ENCODE measurements around the gene HCFC1.
A peak's percentile ranks its signal among the peaks of the same experiment; 100 is the strongest.

HCFC1 gene

DNA sequence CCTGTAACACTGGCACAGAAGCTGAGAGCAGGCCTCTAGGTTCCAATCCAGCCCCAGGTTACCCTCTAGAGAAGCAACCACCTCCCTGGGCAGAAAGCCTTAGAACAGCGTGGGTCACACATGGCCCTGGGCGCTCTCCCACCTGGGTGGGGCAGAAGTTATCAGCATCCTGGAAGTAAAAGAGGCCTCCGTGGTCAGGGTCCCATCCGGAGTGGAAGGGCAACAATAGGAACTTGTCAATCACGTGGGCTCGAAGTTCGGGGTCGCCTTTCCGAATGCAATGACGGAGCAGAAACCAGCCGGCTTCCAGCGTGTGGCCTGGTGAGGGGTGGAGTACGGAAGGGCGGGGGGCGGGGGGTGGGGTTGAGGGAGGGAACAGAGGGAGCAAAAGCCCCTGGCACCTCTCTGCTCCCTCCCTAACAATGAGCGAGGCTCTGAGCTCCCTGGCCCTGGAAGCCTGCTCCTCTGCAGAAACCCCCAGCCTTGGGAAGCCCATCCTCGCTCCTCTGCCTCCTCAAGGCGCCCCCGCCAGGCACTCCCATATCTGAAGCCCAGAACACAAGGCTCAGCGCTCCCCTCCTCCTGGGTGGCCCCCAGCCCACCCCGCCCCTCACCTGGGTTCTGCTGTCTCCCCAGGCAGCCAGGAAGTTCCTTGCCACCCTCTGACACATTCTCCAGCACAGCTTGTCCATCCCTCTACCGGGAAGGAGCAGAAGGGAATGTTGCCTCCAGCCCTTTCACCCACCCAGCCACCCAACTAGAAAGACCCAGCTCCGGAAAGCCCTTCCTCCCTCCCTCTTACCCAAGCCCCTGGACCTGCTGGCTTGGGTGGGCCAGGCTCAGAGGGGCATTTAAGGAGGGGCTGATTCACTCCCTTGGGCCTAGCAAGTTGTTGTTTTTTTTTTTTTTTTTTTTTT lies 30.0 kb downstream of the HCFC1 start:
- Histone ChIP-seq H3K36me3 (no peaks in the 10 kb centered on the region), H3K4me3 (no peak overlapping the region), H3K4me1 (peaks cover 0 to 7% (median 0%) of the 10 kb centered on the region in 4 donors), H3K27me3 (no peaks in the 10 kb centered on the region), H3K27ac (no peak overlapping the region), H3K9me3 (no peaks in the 10 kb centered on the region)
- intact Hi-C loops (cut with DNase I; ENCODE audit: low total_unique reads) = no loop called here
- DNase-seq = no peak
- TF ChIP-seq, protein P1, sequence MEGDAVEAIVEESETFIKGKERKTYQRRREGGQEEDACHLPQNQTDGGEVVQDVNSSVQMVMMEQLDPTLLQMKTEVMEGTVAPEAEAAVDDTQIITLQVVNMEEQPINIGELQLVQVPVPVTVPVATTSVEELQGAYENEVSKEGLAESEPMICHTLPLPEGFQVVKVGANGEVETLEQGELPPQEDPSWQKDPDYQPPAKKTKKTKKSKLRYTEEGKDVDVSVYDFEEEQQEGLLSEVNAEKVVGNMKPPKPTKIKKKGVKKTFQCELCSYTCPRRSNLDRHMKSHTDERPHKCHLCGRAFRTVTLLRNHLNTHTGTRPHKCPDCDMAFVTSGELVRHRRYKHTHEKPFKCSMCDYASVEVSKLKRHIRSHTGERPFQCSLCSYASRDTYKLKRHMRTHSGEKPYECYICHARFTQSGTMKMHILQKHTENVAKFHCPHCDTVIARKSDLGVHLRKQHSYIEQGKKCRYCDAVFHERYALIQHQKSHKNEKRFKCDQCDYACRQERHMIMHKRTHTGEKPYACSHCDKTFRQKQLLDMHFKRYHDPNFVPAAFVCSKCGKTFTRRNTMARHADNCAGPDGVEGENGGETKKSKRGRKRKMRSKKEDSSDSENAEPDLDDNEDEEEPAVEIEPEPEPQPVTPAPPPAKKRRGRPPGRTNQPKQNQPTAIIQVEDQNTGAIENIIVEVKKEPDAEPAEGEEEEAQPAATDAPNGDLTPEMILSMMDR (IDR thresholded peaks at IDR 0.05) = no peak

DNA sequence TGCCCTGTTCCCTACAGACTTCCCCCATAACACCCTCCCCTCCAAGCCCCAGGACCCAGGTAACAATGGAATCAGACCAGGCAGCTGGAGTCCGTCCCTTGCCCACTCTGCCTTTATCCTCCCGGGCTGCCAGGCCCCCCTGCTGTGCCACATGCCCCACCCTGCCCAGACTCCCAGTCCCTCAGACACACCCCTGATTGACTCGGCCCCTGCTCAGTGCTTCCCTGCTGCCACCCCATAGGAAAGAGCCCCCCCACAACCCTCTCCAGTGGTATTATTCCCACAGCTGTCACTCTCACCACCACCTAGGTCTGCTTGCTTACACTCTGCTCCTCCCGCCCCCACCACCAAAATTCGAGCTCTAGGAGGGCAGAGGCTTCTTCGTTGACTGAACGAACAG lies 32.0 kb downstream of the HCFC1 start:
- Histone ChIP-seq H3K9me3 (no peaks in the 10 kb centered on the region), H3K36me3 (no peaks in the 10 kb centered on the region), H3K4me1 (peaks cover 0 to 11% (median 3%) of the 10 kb centered on the region in 4 donors), H3K4me3 (no peak overlapping the region), H3K27me3 (no peaks in the 10 kb centered on the region), H3K27ac (no peak overlapping the region)
- TF ChIP-seq, protein P1 (IDR thresholded peaks at IDR 0.05) = no peak
- intact Hi-C loops (cut with DNase I; ENCODE audit: low total_unique reads) = no loop called here
- no peak for DNase-seq

DNA sequence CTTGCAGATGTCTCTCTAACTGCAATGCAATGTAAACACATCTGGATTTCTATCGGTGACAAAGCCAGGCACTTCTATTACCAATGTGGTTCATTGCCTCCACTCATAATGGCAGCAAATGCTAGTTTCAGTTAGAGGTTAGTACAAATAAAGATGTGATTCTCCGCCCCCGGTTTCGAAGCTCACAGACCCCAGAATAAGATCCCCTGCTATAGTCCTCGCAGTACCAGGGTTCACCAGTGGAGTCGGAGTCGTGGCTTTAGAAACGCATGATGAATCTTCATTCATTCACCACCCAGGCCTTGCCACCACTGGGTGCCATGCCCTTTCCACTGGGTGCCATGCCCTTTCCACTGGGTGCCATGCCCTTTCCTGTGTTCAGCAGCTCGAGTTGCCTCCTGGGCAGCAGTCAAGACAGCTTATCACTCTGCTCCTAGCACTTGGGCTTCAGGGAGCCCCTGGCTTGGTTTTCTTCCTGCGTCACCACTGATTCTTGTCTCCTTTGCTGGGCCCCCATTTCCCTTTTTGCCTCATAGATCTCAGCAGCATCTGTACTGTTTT lies 33.3 kb downstream of the HCFC1 start:
- intact Hi-C loops (cut with DNase I; ENCODE audit: low total_unique reads) = no loop called here
- peaks cover 0 to 16% (median 10%) of the 10 kb centered on the region in 4 donors for H3K4me1 ChIP-seq
- no peaks in the 10 kb centered on the region for H3K27me3 ChIP-seq
- H3K36me3 ChIP-seq = peaks cover 0 to under 1% (median 0%) of the 10 kb centered on the region in 3 donors
- no peak overlapping the region for H3K4me3 ChIP-seq
- H3K9me3 ChIP-seq = no peaks in the 10 kb centered on the region
- no peak overlapping the region for H3K27ac ChIP-seq
- no peak for DNase-seq
- TF ChIP-seq, protein P1 (IDR thresholded peaks at IDR 0.05) = no peak

DNA sequence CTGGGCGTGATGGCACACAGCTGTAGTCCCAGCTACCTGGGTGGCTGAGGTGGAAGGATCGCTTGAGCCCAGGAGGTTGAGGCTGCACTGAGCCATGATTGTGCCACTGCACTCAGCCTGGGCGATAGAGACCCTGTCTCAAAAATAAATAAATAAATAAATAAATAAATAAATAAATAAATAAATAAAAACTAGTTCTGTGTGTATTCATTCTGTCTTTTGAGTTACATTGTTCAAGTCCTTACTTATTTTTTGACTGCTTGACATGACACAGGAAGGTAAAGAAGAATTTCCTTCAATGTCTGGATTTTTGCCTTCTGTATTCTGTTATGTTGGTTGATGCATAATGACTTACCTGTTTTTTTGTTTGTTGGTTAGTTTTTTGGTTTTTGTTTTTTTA lies 34.6 kb downstream of the HCFC1 start:
- Histone ChIP-seq H3K27ac (no peak overlapping the region), H3K4me1 (peaks cover 0 to 21% (median 12%) of the 10 kb centered on the region in 4 donors), H3K27me3 (no peaks in the 10 kb centered on the region), H3K9me3 (no peaks in the 10 kb centered on the region), H3K4me3 (no peak overlapping the region), H3K36me3 (peaks cover 0 to 13% (median 3%) of the 10 kb centered on the region in 3 donors)
- DNase-seq = no peak
- TF ChIP-seq, protein P1 (IDR thresholded peaks at IDR 0.05) = no peak
- intact Hi-C loops (cut with DNase I; ENCODE audit: low total_unique reads) = no loop called here

DNA sequence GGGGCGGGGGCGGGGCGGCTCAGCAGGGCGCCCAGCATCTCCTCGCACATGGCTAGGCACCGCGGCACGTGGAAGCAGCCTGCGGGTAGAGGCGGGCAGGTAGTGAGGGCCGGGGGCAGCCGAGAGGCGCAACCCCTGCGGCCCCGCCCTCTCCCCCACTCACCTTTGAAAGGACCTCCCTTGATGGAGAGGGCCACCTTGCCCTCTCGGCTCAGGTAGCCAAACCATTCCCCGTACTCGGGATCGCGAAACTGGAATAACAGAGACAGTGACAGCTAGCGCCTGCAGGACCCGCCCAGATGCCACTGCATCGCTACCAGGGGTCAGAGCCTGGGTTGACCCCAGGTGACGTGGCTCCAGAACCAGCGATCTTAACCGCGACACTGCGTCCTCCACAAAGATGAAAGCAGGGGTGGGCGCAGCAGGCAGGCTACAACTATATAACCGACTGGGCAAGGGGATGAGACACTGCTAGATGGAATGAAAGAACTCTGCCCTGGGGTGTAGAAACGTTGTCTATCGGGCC lies 36.2 kb downstream of the HCFC1 start:
- H3K9me3 ChIP-seq = no peaks in the 10 kb centered on the region
- no peak for DNase-seq
- TF ChIP-seq, protein P1 (IDR thresholded peaks at IDR 0.05) = no peak
- H3K36me3 ChIP-seq = peaks cover 0 to 30% (median 20%) of the 10 kb centered on the region in 3 donors
- no peaks in the 10 kb centered on the region for H3K27me3 ChIP-seq
- peak overlapping the region; percentile 66 to 75 for H3K4me3 ChIP-seq
- peaks cover 0 to 21% (median 12%) of the 10 kb centered on the region in 4 donors for H3K4me1 ChIP-seq
- H3K27ac ChIP-seq = peak overlapping the region in 1 of 2 donors; percentile 61
- intact Hi-C loops (cut with DNase I; ENCODE audit: low total_unique reads) = no loop called here

Measured in tibial artery (tissue), 4 donors.